Measurements from ENCODE around the gene RASAL2. TPM values are rescaled to one million over a fixed set of nuclear protein-coding genes. Genes with fewer than 3 reads are reported as not detected.

RASAL2 gene
- total RNA-seq, 1 donor from 2014 or later, result 18.3 TPM

DNA sequence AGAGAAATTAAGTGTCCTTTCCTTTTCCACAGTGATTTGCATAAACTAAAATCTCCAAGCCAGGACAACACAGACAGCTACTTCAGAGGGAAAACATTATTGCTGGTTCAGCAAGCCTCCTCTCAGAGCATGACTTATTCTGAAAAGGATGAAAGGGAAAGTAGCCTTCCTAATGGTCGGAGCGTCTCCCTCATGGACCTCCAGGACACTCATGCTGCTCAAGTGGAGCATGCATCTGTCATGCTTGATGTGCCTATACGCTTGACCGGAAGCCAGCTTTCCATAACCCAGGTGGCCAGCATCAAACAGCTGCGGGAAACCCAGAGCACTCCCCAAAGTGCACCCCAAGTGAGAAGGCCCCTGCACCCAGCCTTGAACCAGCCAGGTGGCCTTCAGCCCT lies 363.7 kb downstream of the RASAL2 start:
- Histone ChIP-seq H3K9ac (no peak overlapping the region), H3K27me3 (no peaks in the 10 kb centered on the region), H3K4me1 (peaks cover 14% of the 10 kb centered on the region), H2AFZ (replicated peaks) (no peak overlapping the region), H3K79me2 (ENCODE audit: low read depth) (no peaks in the 10 kb centered on the region), H3K36me3 (peaks cover 4% of the 10 kb centered on the region), H3K4me3 (no peak overlapping the region), H3K4me2 (no peak overlapping the region), H4K20me1 (ENCODE audit: low read depth) (no peaks in the 10 kb centered on the region), H3K9me3 (ENCODE audit: low read depth) (no peaks in the 10 kb centered on the region), H3F3A (ENCODE audit: low read depth) (peaks cover 6% of the 10 kb centered on the region), H3K27ac (no peak overlapping the region)
- Mint-ChIP-seq H3K27me3 (ENCODE audit: insufficient read depth, low read depth) (peaks cover 2% of the 10 kb centered on the region), H3K9me3 (no peaks in the 10 kb centered on the region), H3K27ac (no peak overlapping the region), H3K4me1 (peaks cover 12% of the 10 kb centered on the region), H3K4me3 (no peak overlapping the region), H3K36me3 (peaks cover 15% of the 10 kb centered on the region)
- TF ChIP-seq, protein P1, sequence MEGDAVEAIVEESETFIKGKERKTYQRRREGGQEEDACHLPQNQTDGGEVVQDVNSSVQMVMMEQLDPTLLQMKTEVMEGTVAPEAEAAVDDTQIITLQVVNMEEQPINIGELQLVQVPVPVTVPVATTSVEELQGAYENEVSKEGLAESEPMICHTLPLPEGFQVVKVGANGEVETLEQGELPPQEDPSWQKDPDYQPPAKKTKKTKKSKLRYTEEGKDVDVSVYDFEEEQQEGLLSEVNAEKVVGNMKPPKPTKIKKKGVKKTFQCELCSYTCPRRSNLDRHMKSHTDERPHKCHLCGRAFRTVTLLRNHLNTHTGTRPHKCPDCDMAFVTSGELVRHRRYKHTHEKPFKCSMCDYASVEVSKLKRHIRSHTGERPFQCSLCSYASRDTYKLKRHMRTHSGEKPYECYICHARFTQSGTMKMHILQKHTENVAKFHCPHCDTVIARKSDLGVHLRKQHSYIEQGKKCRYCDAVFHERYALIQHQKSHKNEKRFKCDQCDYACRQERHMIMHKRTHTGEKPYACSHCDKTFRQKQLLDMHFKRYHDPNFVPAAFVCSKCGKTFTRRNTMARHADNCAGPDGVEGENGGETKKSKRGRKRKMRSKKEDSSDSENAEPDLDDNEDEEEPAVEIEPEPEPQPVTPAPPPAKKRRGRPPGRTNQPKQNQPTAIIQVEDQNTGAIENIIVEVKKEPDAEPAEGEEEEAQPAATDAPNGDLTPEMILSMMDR (IDR thresholded peaks at IDR 0.05), result no peak
- TF ChIP-seq EZH2phosphoT487 (IDR thresholded peaks at IDR 0.05) (no peak), EZH2 (IDR thresholded peaks at IDR 0.05) (no peak)
- no peak for DNase-seq (ENCODE audit: low spot score)

DNA sequence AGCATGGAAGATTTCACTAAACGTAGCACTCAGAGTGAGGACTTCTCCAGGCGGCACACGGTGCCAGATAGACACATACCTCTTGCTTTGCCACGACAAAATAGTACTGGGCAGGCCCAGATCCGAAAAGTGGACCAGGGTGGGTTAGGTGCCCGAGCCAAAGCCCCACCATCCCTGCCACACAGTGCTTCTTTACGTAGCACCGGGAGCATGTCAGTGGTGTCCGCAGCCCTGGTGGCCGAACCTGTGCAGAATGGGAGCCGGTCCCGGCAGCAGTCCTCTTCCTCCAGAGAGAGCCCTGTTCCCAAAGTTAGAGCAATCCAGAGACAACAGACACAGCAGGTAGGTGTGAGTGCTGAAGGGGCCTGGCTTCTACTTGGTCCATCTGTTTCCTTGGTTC lies 364.3 kb downstream of the RASAL2 start:
- DNase-seq (ENCODE audit: low spot score), result no peak
- H3K27me3 Mint-ChIP-seq (ENCODE audit: insufficient read depth, low read depth), result peaks cover 2% of the 10 kb centered on the region
- H3K36me3 Mint-ChIP-seq, result peaks cover 15% of the 10 kb centered on the region
- H2AFZ ChIP-seq (replicated peaks), result no peak overlapping the region
- no peaks in the 10 kb centered on the region for H3K27me3 ChIP-seq
- H3K36me3 ChIP-seq, result peaks cover 4% of the 10 kb centered on the region
- no peak overlapping the region for H3K27ac Mint-ChIP-seq
- H3K9me3 ChIP-seq (ENCODE audit: low read depth), result no peaks in the 10 kb centered on the region
- no peak overlapping the region for H3K4me3 ChIP-seq
- no peak overlapping the region for H3K4me2 ChIP-seq
- TF ChIP-seq EZH2phosphoT487 (IDR thresholded peaks at IDR 0.05) (no peak), EZH2 (IDR thresholded peaks at IDR 0.05) (no peak)
- TF ChIP-seq, protein P1 (IDR thresholded peaks at IDR 0.05), result no peak
- H3K27ac ChIP-seq, result no peak overlapping the region
- no peaks in the 10 kb centered on the region for H3K9me3 Mint-ChIP-seq
- H3K9ac ChIP-seq, result no peak overlapping the region
- no peaks in the 10 kb centered on the region for H4K20me1 ChIP-seq (ENCODE audit: low read depth)
- peaks cover 6% of the 10 kb centered on the region for H3F3A ChIP-seq (ENCODE audit: low read depth)
- H3K4me1 ChIP-seq, result peaks cover 14% of the 10 kb centered on the region
- no peaks in the 10 kb centered on the region for H3K79me2 ChIP-seq (ENCODE audit: low read depth)
- no peak overlapping the region for H3K4me3 Mint-ChIP-seq
- H3K4me1 Mint-ChIP-seq, result peaks cover 12% of the 10 kb centered on the region

DNA sequence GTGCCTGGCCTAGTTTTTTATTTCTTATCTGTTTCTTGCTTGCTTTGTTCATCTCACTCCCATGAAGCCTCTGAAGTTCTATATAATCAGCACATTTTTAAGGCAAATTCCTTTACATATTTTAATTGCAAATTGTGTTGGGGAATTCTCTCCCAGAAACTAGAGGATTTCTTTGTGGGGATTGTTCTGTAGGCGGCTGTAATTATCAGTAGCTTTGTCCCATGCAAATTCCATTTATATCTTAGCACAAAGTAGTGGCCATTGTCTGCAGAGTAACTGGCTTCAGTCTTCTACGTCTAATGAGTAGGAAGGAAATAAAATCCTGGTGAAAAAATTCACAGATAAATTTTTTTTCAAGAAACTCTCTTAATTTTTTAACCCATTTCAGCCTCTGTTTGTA lies 367.2 kb downstream of the RASAL2 start:
- no peaks in the 10 kb centered on the region for H3K9me3 ChIP-seq (ENCODE audit: low read depth)
- H3K27ac ChIP-seq, result peak overlapping the region; percentile 33
- H3K9me3 Mint-ChIP-seq, result no peaks in the 10 kb centered on the region
- no peaks in the 10 kb centered on the region for H4K20me1 ChIP-seq (ENCODE audit: low read depth)
- no peak overlapping the region for H3K27ac Mint-ChIP-seq
- peaks cover 19% of the 10 kb centered on the region for H3K36me3 Mint-ChIP-seq
- H3K4me3 Mint-ChIP-seq, result no peak overlapping the region
- peaks cover 11% of the 10 kb centered on the region for H3K4me1 Mint-ChIP-seq
- H2AFZ ChIP-seq (replicated peaks), result no peak overlapping the region
- TF ChIP-seq, protein P1 (IDR thresholded peaks at IDR 0.05), result no peak
- no peak for TF ChIP-seq EZH2 (IDR thresholded peaks at IDR 0.05)
- no peak for TF ChIP-seq EZH2phosphoT487 (IDR thresholded peaks at IDR 0.05)
- H3K27me3 ChIP-seq, result no peaks in the 10 kb centered on the region
- no peak overlapping the region for H3K4me3 ChIP-seq
- no peak overlapping the region for H3K4me2 ChIP-seq
- no peaks in the 10 kb centered on the region for H3K36me3 ChIP-seq
- no peaks in the 10 kb centered on the region for H3K79me2 ChIP-seq (ENCODE audit: low read depth)
- H3F3A ChIP-seq (ENCODE audit: low read depth), result peaks cover 6% of the 10 kb centered on the region
- H3K27me3 Mint-ChIP-seq (ENCODE audit: insufficient read depth, low read depth), result no peaks in the 10 kb centered on the region
- H3K4me1 ChIP-seq, result peaks cover 14% of the 10 kb centered on the region
- DNase-seq (ENCODE audit: low spot score), result peak; percentile 41
- H3K9ac ChIP-seq, result no peak overlapping the region

Measured in neural progenitor cell (in vitro differentiated cells).